K562 (cell line): ENCODE data around the gene SOCS3. TPM values are rescaled to one million over a fixed set of nuclear protein-coding genes. Genes with fewer than 3 reads are reported as not detected.

Experiments
- CCNT2 ChIP-seq: IDR thresholded peaks from 2 replicates; pipeline ENCODE4 v1.6.1; 2011; ENCODE audit warnings: borderline replicate concordance, low read depth, mild to moderate bottlenecking, moderate library complexity, mixed read lengths, low read length; ENCODE audit not compliant: insufficient read length; ENCODE audit errors: extremely low read depth
- DPF2 ChIP-seq: fragments of 450-650 bp; IDR thresholded peaks from 2 replicates; pipeline ENCODE4 v1.6.1; 2016
- HMGN3 ChIP-seq: IDR thresholded peaks from 2 replicates; pipeline ENCODE4 v1.6.1; 2011; ENCODE audit warnings: borderline replicate concordance, low read depth, mild to moderate bottlenecking, mixed read lengths, low read length; ENCODE audit not compliant: insufficient read length; ENCODE audit errors: extremely low read depth
- MEIS2 ChIP-seq: fragments of 450-650 bp; IDR thresholded peaks from 2 replicates; pipeline ENCODE4 v1.6.1; 2014; ENCODE audit warnings: mild to moderate bottlenecking; ENCODE audit not compliant: partially characterized antibody
- NCOA6 ChIP-seq: fragments of 450-650 bp; IDR thresholded peaks from 2 replicates; pipeline ENCODE4 v1.6.1; 2017; ENCODE audit warnings: mild to moderate bottlenecking
- PHF20 ChIP-seq: fragments of 450-650 bp; IDR thresholded peaks from 2 replicates; pipeline ENCODE4 v1.6.1; 2018; ENCODE audit not compliant: partially characterized antibody
- SOX6 ChIP-seq: fragments of 450-650 bp; IDR thresholded peaks from 2 replicates; pipeline ENCODE4 v1.6.1; 2014; ENCODE audit warnings: mild to moderate bottlenecking
- ZNF121 ChIP-seq: sonication (generic); formaldehyde crosslinking; conservative IDR thresholded peaks from 2 replicates; pipeline ENCODE4 v1.8.0; 2022; ENCODE audit warnings: missing genetic modification reagents
- polyA plus RNA-seq, 8 experiments: library from polyadenylated mRNA; depleted of rRNA in 4 of 8; stranded (reverse) in 5 of 8; unstranded in 3 of 8; fragments of >200 nt; fragmentation: Nextera tagmentation in 2 of 8; fragmentation: Illumina TruSeq in 1 of 8; extraction: Ambion mirVana in 2 of 8; extraction: Trizol in 1 of 8; gene quantifications; 2 replicates each; pipeline versions ENCODE4 v1.2.1 to v1.2.3, GENCODE V29; 2011 to 2014; ENCODE audit warnings: inconsistent platforms in 1 of 8, missing spikeins in 1 of 8
- total RNA-seq, 7 experiments: library from RNA; depleted of rRNA in 6 of 7; stranded (reverse); fragments of >200 nt in 6 of 7; fragmentation: Illumina TruSeq in 2 of 7; extraction: Trizol in 2 of 7; gene quantifications; 2 replicates each; pipeline versions ENCODE4 v1.2.1 to v1.2.3, GENCODE V29; 2011 to 2021; ENCODE audit warnings: low replicate concordance in 1 of 7
- TF ChIP-seq, protein P1 (sequence below): fragments of 200-800 bp; sonication (Bioruptor generic); IDR thresholded peaks from 2 replicates; pipeline ENCODE4 v1.6.1; 2016; ENCODE audit warnings: missing genetic modification characterization, missing compliant biosample characterization
- TF ChIP-seq, protein P2 (sequence below), 2 experiments: IDR thresholded peaks in 1 of 2; conservative IDR thresholded peaks in 1 of 2; 2 replicates each; pipeline ENCODE4 v1.6.1; 2016; ENCODE audit warnings: low read depth in 2 of 2, mild to moderate bottlenecking in 1 of 2, missing compliant biosample characterization in 1 of 2, missing genetic modification characterization in 1 of 2, moderate library complexity in 1 of 2
- TF ChIP-seq, protein P3 (sequence below): sonication (generic); formaldehyde crosslinking; IDR thresholded peaks from 2 replicates; pipeline ENCODE4 v1.8.0; 2022; ENCODE audit warnings: missing genetic modification reagents, mild to moderate bottlenecking, borderline replicate concordance
- TF ChIP-seq, protein P4 (sequence below): fragments of 150-350 bp; conservative IDR thresholded peaks from 2 replicates; pipeline ENCODE4 v1.6.1; 2014; ENCODE audit warnings: low read length

The SOCS3 gene
- total and polyA plus RNA-seq, 9 of the 15 experiments (the other 6 are each of a cell fraction or from before 2014, with no cell fraction given), result 0.56 to 38.9 (median 13.7) TPM

GRCh38 chr17:78315355-78316114, 44.3 kb downstream of the SOCS3 start (continued):
- TF ChIP-seq, protein P1, sequence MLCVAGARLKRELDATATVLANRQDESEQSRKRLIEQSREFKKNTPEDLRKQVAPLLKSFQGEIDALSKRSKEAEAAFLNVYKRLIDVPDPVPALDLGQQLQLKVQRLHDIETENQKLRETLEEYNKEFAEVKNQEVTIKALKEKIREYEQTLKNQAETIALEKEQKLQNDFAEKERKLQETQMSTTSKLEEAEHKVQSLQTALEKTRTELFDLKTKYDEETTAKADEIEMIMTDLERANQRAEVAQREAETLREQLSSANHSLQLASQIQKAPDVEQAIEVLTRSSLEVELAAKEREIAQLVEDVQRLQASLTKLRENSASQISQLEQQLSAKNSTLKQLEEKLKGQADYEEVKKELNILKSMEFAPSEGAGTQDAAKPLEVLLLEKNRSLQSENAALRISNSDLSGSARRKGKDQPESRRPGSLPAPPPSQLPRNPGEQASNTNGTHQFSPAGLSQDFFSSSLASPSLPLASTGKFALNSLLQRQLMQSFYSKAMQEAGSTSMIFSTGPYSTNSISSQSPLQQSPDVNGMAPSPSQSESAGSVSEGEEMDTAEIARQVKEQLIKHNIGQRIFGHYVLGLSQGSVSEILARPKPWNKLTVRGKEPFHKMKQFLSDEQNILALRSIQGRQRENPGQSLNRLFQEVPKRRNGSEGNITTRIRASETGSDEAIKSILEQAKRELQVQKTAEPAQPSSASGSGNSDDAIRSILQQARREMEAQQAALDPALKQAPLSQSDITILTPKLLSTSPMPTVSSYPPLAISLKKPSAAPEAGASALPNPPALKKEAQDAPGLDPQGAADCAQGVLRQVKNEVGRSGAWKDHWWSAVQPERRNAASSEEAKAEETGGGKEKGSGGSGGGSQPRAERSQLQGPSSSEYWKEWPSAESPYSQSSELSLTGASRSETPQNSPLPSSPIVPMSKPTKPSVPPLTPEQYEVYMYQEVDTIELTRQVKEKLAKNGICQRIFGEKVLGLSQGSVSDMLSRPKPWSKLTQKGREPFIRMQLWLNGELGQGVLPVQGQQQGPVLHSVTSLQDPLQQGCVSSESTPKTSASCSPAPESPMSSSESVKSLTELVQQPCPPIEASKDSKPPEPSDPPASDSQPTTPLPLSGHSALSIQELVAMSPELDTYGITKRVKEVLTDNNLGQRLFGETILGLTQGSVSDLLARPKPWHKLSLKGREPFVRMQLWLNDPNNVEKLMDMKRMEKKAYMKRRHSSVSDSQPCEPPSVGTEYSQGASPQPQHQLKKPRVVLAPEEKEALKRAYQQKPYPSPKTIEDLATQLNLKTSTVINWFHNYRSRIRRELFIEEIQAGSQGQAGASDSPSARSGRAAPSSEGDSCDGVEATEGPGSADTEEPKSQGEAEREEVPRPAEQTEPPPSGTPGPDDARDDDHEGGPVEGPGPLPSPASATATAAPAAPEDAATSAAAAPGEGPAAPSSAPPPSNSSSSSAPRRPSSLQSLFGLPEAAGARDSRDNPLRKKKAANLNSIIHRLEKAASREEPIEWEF (CRISPR knock-in tag), result no peak
- TF ChIP-seq NCOA6 (no peak), PHF20 (no peak), SOX6 (no peak), MEIS2 (peak; percentile 5), ZNF121 (CRISPR knock-in tag) (no peak), DPF2 (peak; percentile 94), CCNT2 (no peak), HMGN3 (peak; percentile 51)
- TF ChIP-seq, protein P2, sequence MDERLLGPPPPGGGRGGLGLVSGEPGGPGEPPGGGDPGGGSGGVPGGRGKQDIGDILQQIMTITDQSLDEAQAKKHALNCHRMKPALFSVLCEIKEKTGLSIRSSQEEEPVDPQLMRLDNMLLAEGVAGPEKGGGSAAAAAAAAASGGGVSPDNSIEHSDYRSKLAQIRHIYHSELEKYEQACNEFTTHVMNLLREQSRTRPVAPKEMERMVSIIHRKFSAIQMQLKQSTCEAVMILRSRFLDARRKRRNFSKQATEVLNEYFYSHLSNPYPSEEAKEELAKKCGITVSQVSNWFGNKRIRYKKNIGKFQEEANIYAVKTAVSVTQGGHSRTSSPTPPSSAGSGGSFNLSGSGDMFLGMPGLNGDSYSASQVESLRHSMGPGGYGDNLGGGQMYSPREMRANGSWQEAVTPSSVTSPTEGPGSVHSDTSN (CRISPR knock-in tag; IDR thresholded peaks at IDR 0.05; ENCODE audit: low read depth), result no peak
- TF ChIP-seq, protein P2 (tag; conservative IDR thresholded peaks at IDR 0.05; ENCODE audit: low read depth), result no peak
- TF ChIP-seq, protein P3, sequence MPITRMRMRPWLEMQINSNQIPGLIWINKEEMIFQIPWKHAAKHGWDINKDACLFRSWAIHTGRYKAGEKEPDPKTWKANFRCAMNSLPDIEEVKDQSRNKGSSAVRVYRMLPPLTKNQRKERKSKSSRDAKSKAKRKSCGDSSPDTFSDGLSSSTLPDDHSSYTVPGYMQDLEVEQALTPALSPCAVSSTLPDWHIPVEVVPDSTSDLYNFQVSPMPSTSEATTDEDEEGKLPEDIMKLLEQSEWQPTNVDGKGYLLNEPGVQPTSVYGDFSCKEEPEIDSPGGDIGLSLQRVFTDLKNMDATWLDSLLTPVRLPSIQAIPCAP (CRISPR knock-in tag), result no peak
- TF ChIP-seq, protein P4, sequence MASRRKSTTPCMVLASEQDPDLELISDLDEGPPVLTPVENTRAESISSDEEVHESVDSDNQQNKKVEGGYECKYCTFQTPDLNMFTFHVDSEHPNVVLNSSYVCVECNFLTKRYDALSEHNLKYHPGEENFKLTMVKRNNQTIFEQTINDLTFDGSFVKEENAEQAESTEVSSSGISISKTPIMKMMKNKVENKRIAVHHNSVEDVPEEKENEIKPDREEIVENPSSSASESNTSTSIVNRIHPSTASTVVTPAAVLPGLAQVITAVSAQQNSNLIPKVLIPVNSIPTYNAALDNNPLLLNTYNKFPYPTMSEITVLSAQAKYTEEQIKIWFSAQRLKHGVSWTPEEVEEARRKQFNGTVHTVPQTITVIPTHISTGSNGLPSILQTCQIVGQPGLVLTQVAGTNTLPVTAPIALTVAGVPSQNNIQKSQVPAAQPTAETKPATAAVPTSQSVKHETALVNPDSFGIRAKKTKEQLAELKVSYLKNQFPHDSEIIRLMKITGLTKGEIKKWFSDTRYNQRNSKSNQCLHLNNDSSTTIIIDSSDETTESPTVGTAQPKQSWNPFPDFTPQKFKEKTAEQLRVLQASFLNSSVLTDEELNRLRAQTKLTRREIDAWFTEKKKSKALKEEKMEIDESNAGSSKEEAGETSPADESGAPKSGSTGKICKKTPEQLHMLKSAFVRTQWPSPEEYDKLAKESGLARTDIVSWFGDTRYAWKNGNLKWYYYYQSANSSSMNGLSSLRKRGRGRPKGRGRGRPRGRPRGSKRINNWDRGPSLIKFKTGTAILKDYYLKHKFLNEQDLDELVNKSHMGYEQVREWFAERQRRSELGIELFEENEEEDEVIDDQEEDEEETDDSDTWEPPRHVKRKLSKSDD, result no peak
